ENCODE data around the gene DNM3. TPM values are rescaled to one million over a fixed set of nuclear protein-coding genes. Genes with fewer than 3 reads are reported as not detected.
A peak's percentile ranks its signal among the peaks of the same experiment; 100 is the strongest.

The DNM3 gene
- total and polyA plus RNA-seq, 9 of the 15 experiments (the other 6 are each of a cell fraction or from before 2014, with no cell fraction given) = 0.08 to 0.36 (median 0.22) TPM; not detected in 1

DNA sequence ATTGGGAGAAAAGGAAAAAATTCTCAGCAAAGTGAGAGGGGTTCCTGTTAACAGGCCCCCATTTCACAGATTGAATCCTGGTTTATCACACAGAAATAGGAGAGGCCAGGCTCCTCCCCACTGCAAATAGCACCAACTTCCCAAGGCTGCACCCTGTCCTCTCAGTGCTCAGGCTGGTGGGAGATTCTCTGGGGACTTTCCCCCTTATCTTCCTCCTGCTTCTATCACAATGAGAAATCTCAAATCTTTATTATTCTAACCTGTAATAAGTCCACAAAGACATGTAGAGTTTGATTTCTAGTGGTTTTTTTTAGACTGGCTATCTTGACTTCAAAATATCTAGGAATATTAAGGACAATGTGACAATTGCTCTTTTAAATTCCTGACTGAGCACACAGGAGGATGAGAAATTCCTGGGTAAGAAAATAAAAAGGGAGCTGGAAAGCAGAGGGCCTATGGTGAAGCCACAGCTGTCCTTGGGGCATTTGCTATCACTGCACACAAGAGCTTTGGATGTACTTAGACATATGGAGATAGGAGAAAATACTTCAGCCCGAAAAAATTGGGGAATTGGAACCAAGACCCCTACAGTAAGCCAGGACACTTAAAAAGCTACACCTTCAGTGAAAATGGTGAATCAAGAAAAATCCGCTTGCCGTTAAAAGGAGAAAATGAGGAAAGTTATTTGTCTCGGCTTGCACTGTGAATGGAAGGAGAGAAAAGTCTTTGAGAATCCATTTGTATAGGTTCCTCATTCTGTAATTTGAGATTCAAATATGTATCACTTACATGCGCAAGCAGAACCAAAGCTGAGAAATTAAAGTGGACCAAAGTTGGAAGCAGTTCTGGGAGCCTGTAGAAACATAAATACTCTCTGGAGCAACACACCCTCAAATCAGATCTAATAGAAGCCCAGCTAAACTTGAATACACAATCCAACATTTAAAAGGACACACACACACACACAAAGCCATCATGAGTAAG is 513.3 kb downstream of the DNM3 start (continued):
- TF ChIP-seq, protein P1, sequence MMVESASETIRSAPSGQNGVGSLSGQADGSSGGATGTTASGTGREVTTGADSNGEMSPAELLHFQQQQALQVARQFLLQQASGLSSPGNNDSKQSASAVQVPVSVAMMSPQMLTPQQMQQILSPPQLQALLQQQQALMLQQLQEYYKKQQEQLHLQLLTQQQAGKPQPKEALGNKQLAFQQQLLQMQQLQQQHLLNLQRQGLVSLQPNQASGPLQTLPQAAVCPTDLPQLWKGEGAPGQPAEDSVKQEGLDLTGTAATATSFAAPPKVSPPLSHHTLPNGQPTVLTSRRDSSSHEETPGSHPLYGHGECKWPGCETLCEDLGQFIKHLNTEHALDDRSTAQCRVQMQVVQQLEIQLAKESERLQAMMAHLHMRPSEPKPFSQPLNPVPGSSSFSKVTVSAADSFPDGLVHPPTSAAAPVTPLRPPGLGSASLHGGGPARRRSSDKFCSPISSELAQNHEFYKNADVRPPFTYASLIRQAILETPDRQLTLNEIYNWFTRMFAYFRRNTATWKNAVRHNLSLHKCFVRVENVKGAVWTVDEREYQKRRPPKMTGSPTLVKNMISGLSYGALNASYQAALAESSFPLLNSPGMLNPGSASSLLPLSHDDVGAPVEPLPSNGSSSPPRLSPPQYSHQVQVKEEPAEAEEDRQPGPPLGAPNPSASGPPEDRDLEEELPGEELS (CRISPR knock-in tag; IDR thresholded peaks at IDR 0.05; ENCODE audit: borderline replicate concordance) = no peak
- TF ChIP-seq MCM5 (IDR thresholded peaks at IDR 0.05; ENCODE audit: low read depth) = no peak
- TF ChIP-seq, protein P2, sequence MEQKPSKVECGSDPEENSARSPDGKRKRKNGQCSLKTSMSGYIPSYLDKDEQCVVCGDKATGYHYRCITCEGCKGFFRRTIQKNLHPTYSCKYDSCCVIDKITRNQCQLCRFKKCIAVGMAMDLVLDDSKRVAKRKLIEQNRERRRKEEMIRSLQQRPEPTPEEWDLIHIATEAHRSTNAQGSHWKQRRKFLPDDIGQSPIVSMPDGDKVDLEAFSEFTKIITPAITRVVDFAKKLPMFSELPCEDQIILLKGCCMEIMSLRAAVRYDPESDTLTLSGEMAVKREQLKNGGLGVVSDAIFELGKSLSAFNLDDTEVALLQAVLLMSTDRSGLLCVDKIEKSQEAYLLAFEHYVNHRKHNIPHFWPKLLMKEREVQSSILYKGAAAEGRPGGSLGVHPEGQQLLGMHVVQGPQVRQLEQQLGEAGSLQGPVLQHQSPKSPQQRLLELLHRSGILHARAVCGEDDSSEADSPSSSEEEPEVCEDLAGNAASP (IDR thresholded peaks at IDR 0.05) = no peak

DNA sequence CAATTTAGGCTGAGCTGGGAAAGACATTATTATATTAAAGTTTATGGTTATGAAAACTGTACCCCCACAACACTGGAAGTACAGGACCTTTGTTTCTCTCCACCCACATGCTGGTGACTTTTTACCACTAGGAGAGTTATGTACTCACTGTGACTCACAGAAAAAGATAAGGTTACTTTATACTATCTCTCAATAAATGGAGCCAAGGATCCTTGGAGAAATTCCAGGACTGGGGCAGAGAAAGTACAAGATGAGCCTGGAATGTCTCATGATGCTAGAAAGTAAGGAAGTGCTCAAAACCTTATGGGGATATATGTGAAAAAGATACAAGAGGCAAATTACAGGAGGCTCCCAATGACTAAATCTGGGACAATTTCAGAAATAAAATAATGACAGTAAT is 515.3 kb downstream of the DNM3 start:
- in situ Hi-C loops (cut with MboI) = no loop called here
- H3K79me2 ChIP-seq (ENCODE audit: control insufficient read depth, insufficient read depth, low read length) = no peaks in the 10 kb centered on the region
- no peaks in the 10 kb centered on the region for H3K4me1 ChIP-seq (replicated peaks in 1 of 2; ENCODE audit: control insufficient read depth in 2 of 2, insufficient read depth in 2 of 2, low read length in 2 of 2)
- H3K9me3 ChIP-seq (replicated peaks; ENCODE audit: control insufficient read depth, insufficient read depth, low read depth, low read length) = no peaks in the 10 kb centered on the region
- H3K4me3 ChIP-seq = no peak overlapping the region
- H3K9me1 ChIP-seq (ENCODE audit: control insufficient read depth, insufficient read depth, low read length) = no peaks in the 10 kb centered on the region
- BruUV-seq (replicated peaks) = no TSS peak
- H3K9ac ChIP-seq (ENCODE audit: insufficient read depth in 1 of 2, low read depth in 2 of 2, low read length in 2 of 2) = no peak overlapping the region
- H3K4me2 ChIP-seq (ENCODE audit: insufficient read depth, low read length) = no peak overlapping the region
- ATAC-seq (0 out of 3 replicates have a peak, but pooled peaks have one; percentile 31), DNase-seq (ENCODE audit: extremely low read depth in 1 of 4, low spot score in 3 of 4) (peak in 1 of 4 experiments; percentile 18), FAIRE-seq (no peak)
- intact Hi-C loops (cut with micrococcal nuclease) = no loop called here
- H2AFZ ChIP-seq (ENCODE audit: low read depth, low read length) = no peak overlapping the region
- H3K27ac ChIP-seq (ENCODE audit: extremely low read depth, low read depth, low read length) = no peak overlapping the region
- POLR2A ChIA-PET = interaction anchor here (1.6 kb wide), 1 partner anchor 51 kb away, joined by 4 read pairs; no protein-coding TSS in a partner anchor
- no peaks in the 10 kb centered on the region for H3K27me3 ChIP-seq (ENCODE audit: control insufficient read depth in 2 of 2, insufficient read depth in 2 of 2, low read length in 2 of 2)
- no peaks in the 10 kb centered on the region for H4K20me1 ChIP-seq (replicated peaks; ENCODE audit: control insufficient read depth, insufficient read depth, low read length)
- no peaks in the 10 kb centered on the region for H3K36me3 ChIP-seq (ENCODE audit: control insufficient read depth, insufficient read depth, low read length)
- CTCF ChIA-PET (ENCODE audit: low intra/inter-chr PET ratio) = no interaction called here
- TF ChIP-seq FOSL1 (tag; conservative IDR thresholded peaks at IDR 0.05) (peak; percentile 88), PURB (CRISPR knock-in tag; IDR thresholded peaks at IDR 0.05; ENCODE audit: low read depth) (no peak), ILK (tag; IDR thresholded peaks at IDR 0.05; ENCODE audit: borderline replicate concordance, low read depth) (no peak), SREBF2 (CRISPR knock-in tag; IDR thresholded peaks at IDR 0.05) (no peak), FOXJ2 (tag; IDR thresholded peaks at IDR 0.05) (no peak)
- TF ChIP-seq, protein P3, sequence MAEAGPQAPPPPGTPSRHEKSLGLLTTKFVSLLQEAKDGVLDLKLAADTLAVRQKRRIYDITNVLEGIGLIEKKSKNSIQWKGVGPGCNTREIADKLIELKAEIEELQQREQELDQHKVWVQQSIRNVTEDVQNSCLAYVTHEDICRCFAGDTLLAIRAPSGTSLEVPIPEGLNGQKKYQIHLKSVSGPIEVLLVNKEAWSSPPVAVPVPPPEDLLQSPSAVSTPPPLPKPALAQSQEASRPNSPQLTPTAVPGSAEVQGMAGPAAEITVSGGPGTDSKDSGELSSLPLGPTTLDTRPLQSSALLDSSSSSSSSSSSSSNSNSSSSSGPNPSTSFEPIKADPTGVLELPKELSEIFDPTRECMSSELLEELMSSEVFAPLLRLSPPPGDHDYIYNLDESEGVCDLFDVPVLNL (CRISPR knock-in tag; IDR thresholded peaks at IDR 0.05; ENCODE audit: low read depth) = no peak
- TF ChIP-seq, protein P4, sequence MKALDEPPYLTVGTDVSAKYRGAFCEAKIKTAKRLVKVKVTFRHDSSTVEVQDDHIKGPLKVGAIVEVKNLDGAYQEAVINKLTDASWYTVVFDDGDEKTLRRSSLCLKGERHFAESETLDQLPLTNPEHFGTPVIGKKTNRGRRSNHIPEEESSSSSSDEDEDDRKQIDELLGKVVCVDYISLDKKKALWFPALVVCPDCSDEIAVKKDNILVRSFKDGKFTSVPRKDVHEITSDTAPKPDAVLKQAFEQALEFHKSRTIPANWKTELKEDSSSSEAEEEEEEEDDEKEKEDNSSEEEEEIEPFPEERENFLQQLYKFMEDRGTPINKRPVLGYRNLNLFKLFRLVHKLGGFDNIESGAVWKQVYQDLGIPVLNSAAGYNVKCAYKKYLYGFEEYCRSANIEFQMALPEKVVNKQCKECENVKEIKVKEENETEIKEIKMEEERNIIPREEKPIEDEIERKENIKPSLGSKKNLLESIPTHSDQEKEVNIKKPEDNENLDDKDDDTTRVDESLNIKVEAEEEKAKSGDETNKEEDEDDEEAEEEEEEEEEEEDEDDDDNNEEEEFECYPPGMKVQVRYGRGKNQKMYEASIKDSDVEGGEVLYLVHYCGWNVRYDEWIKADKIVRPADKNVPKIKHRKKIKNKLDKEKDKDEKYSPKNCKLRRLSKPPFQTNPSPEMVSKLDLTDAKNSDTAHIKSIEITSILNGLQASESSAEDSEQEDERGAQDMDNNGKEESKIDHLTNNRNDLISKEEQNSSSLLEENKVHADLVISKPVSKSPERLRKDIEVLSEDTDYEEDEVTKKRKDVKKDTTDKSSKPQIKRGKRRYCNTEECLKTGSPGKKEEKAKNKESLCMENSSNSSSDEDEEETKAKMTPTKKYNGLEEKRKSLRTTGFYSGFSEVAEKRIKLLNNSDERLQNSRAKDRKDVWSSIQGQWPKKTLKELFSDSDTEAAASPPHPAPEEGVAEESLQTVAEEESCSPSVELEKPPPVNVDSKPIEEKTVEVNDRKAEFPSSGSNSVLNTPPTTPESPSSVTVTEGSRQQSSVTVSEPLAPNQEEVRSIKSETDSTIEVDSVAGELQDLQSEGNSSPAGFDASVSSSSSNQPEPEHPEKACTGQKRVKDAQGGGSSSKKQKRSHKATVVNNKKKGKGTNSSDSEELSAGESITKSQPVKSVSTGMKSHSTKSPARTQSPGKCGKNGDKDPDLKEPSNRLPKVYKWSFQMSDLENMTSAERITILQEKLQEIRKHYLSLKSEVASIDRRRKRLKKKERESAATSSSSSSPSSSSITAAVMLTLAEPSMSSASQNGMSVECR (CRISPR knock-in tag; IDR thresholded peaks at IDR 0.05) = no peak
